Activated T-helper 2 cell treated with anti-CD3 and anti-CD28 coated beads, Interferon-gamma antibody, Interleukin-2, Interleukin-4, amounts not matched to agents 10 μg/mL and 5 μg/mL and 100 μg/mL, durations not matched to agents 14 hours and 24 hours and 36 hours (primary cell): Measurements from ENCODE around the gene STXBP3. TPM values are rescaled to one million over a fixed set of nuclear protein-coding genes. Genes with fewer than 3 reads are reported as not detected.
A peak's percentile ranks its signal among the peaks of the same experiment; 100 is the strongest.

Experiments used
- DNase-seq: peaks from one replicate; pipeline ENCODE4 v3.0.0; 2021; ENCODE audit warnings: low spot score
- H3K27ac Mint-ChIP-seq: one replicate; pipeline ENCODE4 v1.8.0; 2021; ENCODE audit warnings: mixed read lengths
- H3K27me3 Mint-ChIP-seq: one replicate; pipeline ENCODE4 v1.8.0; 2021; ENCODE audit warnings: low read depth, mixed read lengths
- H3K36me3 Mint-ChIP-seq: one replicate; pipeline ENCODE4 v1.8.0; 2021; ENCODE audit warnings: low read depth, mixed read lengths
- H3K4me1 Mint-ChIP-seq: one replicate; pipeline ENCODE4 v1.8.0; 2021; ENCODE audit warnings: low read depth, mixed read lengths
- H3K4me3 Mint-ChIP-seq: one replicate; pipeline ENCODE4 v1.8.0; 2021; ENCODE audit warnings: low read depth, mild to moderate bottlenecking, moderate library complexity, mixed read lengths
- H3K9me3 Mint-ChIP-seq: one replicate; pipeline ENCODE4 v1.8.0; 2021; ENCODE audit warnings: mixed read lengths
- intact Hi-C: fragments of 100-400 bp; cut with micrococcal nuclease; formaldehyde crosslinking; loops from one replicate; pipeline ENCODE4 v1.15.1; 2023
- total RNA-seq: library from RNA; stranded (reverse); gene quantifications from 2 replicates; pipeline ENCODE4 v1.2.3, GENCODE V29; 2022

Gene STXBP3
- total RNA-seq, 1 donor from 2014 or later: 51.7 TPM

DNA sequence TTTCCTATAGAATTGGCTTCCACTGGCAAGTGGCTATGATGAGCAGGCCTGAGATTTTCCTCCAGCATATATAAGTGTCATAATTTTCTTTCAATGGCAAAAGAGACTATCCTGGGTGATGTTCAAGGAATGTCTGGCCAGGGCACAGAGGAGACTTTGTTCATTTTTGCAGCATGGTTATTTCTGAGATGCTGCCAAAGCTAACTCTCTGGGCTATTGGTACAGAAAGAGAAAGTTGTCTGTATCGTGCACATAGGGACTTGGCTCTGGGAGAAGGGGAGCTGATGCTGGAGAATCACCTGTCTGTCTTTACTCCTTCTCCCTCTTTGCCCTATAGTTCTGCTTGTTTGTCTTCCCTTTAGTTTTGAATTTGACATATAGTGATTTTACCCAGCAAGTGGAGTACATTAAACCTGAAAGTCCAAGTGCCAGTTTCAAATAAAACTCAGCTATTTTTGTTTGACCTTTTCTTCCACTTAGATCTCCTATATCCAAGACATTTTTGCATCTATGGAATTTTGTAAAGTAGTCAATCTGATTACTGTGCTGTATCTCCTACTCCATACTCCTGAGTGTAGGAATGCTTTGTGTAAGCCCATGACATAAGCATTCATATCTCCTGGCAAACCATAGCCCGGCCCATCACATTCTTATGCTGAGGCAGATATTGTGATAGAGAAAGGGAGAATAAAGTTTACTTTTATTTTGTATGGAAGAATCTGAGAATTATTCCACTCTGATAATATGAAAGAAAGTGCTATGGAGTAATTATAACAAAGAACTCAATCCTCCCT, 29.8 kb upstream of the STXBP3 start:
- intact Hi-C loops: no loop called here
- Mint-ChIP-seq H3K27me3 (peaks cover 21% of the 10 kb centered on the region), H3K4me3 (no peak overlapping the region), H3K36me3 (no peaks in the 10 kb centered on the region), H3K9me3 (no peaks in the 10 kb centered on the region), H3K4me1 (no peaks in the 10 kb centered on the region), H3K27ac (no peak overlapping the region)
- DNase-seq: no peak

DNA sequence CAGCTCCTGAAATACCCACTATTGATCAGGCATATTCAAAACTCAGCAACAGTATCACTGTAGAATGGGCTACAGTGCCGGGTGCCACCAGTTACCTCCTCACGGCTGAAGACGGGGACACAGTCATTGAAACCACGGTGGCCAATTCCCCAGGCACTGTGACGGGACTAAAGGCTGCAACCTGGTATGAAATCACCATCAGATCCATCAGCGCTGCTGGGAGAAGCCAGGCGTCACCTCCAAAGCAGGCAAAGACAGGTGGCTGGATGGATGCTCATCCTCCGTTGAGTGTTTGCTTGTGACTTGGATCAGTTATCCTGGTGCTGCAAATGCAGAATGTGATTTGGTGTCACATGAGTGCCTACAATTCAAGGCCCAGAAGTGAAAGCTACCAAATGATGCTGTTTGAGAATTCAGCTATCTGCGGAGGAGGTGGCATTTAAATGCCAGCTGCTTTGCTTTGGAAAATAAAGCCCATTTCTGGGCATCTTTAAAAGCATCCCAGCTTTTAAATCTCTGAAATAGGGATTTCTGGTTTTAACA, 28.6 kb upstream of the STXBP3 start:
- Mint-ChIP-seq H3K4me1 (peaks cover 4% of the 10 kb centered on the region), H3K4me3 (no peak overlapping the region), H3K27ac (no peak overlapping the region), H3K9me3 (no peaks in the 10 kb centered on the region), H3K36me3 (no peaks in the 10 kb centered on the region), H3K27me3 (peaks cover 14% of the 10 kb centered on the region)
- intact Hi-C loops: no loop called here
- DNase-seq: no peak

DNA sequence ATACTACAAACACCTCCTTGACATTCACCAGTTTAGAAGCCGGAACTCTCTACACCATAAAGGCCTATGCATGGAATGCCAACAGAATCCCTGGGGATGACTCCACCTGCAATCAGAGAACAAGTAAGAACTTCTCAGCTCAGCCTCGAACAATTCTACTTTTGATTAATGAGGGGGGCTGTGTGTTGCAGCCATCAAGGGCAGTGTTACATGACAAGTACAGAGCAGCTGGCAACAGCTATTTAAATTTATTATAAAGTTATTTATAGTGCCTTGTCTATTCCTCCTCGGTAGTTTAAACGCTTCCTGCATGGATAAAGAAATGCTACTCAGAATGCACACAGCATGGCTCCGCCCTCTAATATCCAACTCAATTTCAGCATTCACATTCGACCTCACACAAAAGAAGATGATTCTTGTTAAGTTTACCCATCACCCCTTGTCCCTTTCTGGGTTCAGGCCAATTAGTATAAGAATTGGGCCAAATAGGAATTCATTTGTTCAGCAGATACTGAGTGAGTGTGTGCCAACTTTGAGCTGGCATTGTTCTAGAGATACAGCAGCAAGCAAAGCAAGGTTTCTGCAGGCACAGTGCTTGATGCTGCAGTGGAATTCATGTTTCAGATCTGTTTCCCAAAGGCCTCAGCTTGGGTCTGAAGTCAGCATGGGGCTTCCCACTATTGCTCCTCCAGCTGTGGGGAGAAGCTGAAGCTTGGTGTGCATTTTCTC, 27.4 kb upstream of the STXBP3 start:
- no peak for DNase-seq
- H3K36me3 Mint-ChIP-seq: no peaks in the 10 kb centered on the region
- H3K9me3 Mint-ChIP-seq: no peaks in the 10 kb centered on the region
- intact Hi-C loops: no loop called here
- peaks cover 4% of the 10 kb centered on the region for H3K4me1 Mint-ChIP-seq
- no peak overlapping the region for H3K27ac Mint-ChIP-seq
- H3K27me3 Mint-ChIP-seq: peaks cover 12% of the 10 kb centered on the region
- no peak overlapping the region for H3K4me3 Mint-ChIP-seq

DNA sequence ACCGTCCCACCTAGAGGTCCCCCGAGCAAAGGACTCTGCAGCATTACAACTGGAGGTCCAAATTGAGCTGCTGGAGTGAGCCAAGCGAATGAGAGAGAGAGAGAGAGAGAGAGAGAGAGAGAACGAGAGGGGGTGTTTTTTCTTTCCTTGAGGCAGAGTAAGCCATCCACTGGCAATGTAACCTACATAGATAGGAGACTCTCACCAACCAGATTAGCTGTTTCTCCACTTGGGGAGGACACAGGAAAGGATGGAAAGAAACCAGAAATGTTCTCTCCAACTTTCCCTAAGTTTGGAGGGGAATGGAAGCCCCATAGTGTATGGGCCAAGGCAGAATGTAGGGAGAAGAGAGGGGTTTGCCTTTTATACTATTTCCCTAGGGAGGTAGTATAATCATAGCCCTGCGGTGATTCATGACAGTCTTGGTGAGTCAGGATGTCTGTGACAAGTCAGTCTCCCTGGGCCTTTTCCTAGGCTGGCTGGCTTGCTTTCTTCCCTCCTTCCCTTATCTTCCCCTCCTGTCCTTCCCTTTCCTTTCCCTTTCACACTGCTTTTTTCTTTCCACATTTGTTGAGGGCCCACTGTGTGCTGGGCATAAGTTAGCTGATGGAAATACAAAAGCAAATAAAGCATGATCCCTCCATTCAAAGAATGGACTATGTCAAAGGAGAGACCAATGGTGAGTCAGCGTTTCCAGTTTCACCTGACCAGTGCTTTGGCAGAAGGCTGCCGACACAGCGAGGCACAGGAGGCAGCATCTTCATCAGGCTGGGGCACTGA, 26.6 kb upstream of the STXBP3 start:
- H3K27ac Mint-ChIP-seq: no peak overlapping the region
- intact Hi-C loops: no loop called here
- no peaks in the 10 kb centered on the region for H3K36me3 Mint-ChIP-seq
- peaks cover 4% of the 10 kb centered on the region for H3K4me1 Mint-ChIP-seq
- peaks cover 12% of the 10 kb centered on the region for H3K27me3 Mint-ChIP-seq
- H3K4me3 Mint-ChIP-seq: no peak overlapping the region
- no peaks in the 10 kb centered on the region for H3K9me3 Mint-ChIP-seq
- no peak for DNase-seq

DNA sequence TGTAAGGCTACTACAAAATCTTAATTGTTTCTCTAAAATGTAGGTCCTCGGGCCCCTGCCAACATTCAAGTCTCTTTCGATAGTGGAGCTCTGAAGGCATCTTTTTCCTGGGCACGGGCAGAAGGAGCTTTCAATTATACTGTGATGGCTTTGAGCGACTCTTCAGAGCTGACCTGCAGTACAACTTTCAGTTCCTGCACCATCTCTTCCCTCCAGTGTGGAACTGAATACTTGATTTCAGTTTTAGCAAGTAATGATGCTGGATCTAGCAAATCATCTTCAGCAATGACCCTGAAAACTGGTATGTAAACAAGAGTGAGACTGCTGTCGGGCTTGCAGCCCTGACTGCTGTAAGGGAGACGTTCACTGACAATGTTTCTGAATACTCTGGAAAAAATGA, 24.2 kb upstream of the STXBP3 start:
- Mint-ChIP-seq H3K36me3 (no peaks in the 10 kb centered on the region), H3K27me3 (peaks cover 10% of the 10 kb centered on the region), H3K9me3 (no peaks in the 10 kb centered on the region), H3K27ac (no peak overlapping the region), H3K4me3 (no peak overlapping the region), H3K4me1 (peaks cover 4% of the 10 kb centered on the region)
- no peak for DNase-seq
- intact Hi-C loops: no loop called here

DNA sequence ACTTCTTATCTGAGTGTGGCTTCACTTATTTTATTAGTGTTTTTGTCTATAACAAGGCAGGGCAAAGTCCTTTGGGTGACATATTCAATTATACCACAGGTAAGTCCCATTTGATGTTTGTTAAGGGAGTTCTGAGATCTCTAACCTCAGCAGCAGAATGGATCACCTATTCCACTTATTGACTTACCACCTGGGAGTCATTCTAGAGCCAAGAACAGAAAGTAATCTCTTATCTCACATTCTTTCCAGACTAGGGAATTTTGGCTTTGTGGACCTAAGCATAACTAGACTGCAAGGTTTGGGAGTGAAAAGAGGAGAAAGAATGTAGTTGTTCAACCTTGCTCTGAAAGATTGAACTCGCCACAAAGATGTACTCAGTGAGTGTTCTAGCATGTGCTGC, 20.6 kb upstream of the STXBP3 start:
- no peak overlapping the region for H3K4me3 Mint-ChIP-seq
- peaks cover 4% of the 10 kb centered on the region for H3K4me1 Mint-ChIP-seq
- H3K36me3 Mint-ChIP-seq: no peaks in the 10 kb centered on the region
- no peaks in the 10 kb centered on the region for H3K9me3 Mint-ChIP-seq
- peaks cover 17% of the 10 kb centered on the region for H3K27me3 Mint-ChIP-seq
- no peak for DNase-seq
- intact Hi-C loops: no loop called here
- no peak overlapping the region for H3K27ac Mint-ChIP-seq

DNA sequence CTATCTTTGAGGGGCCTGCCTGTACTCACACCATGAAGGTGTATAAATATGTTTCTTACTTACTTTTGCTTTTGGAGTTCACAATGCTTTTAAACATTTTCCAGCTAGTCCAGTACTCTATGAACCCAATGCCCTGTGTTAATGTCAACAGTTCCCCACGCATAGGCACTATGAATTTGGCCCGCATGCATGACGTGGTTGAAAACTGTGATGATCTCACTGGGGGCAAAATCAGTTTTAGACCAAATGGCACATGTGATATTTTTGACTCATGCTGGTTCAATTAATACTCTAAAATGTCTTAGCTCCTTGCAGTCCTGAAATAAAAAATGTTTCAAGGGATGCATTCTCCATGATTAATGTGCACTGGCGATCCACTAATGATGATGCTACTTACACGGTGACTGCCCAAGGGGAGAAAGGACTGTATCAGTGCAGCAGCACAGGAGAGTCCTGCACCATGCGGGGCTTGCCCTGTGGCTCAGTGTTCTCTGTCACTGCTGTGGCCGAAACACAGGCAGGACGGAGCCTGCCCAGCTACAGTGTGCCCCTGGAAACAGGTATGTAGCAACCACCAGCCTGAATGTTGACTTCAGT, 18.0 kb upstream of the STXBP3 start:
- Mint-ChIP-seq H3K9me3 (no peaks in the 10 kb centered on the region), H3K36me3 (no peaks in the 10 kb centered on the region), H3K4me3 (no peak overlapping the region), H3K4me1 (no peaks in the 10 kb centered on the region), H3K27ac (no peak overlapping the region), H3K27me3 (peaks cover 15% of the 10 kb centered on the region)
- intact Hi-C loops: no loop called here
- DNase-seq: no peak

DNA sequence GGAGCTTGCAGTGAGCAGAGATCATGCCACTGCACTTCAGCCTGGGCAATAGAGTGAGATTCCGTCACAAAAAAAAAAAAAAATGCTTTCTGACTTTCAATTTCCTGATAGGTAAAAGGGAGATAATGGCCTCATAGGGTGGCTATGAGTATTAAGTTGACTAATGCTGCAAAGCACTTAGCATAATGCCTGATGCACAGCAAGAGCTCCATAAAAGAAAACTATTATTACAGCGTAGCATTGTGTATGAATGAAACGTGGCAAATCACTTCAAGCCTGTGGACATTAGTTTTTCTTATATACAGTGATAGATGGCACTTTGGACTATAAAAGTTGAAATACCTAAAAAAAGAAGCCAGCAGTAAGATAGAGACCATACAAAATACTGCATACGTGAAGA, 17.0 kb upstream of the STXBP3 start:
- intact Hi-C loops: no loop called here
- no peaks in the 10 kb centered on the region for H3K9me3 Mint-ChIP-seq
- no peak for DNase-seq
- H3K36me3 Mint-ChIP-seq: no peaks in the 10 kb centered on the region
- no peak overlapping the region for H3K4me3 Mint-ChIP-seq
- peaks cover 17% of the 10 kb centered on the region for H3K27me3 Mint-ChIP-seq
- H3K27ac Mint-ChIP-seq: no peak overlapping the region
- H3K4me1 Mint-ChIP-seq: no peaks in the 10 kb centered on the region

DNA sequence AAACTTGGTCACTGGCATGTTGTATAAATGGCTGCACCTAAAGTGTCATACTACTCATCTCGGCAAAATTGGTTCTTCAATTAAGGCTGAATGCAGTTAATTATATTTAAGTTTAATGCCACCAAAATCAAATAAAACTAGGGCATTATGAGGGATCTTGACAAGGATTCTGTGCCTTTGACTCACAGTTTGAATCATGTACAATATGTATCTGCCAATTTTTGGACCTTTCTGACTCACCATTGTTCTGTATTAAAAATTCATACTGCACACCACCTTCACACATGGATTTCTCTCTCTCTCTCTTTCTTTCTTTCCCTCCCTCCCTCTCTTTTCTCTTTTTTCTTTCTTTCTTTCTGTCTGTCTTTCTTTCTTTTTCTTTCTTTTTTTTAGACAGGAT, 14.1 kb upstream of the STXBP3 start:
- intact Hi-C loops: no loop called here
- no peak overlapping the region for H3K27ac Mint-ChIP-seq

DNA sequence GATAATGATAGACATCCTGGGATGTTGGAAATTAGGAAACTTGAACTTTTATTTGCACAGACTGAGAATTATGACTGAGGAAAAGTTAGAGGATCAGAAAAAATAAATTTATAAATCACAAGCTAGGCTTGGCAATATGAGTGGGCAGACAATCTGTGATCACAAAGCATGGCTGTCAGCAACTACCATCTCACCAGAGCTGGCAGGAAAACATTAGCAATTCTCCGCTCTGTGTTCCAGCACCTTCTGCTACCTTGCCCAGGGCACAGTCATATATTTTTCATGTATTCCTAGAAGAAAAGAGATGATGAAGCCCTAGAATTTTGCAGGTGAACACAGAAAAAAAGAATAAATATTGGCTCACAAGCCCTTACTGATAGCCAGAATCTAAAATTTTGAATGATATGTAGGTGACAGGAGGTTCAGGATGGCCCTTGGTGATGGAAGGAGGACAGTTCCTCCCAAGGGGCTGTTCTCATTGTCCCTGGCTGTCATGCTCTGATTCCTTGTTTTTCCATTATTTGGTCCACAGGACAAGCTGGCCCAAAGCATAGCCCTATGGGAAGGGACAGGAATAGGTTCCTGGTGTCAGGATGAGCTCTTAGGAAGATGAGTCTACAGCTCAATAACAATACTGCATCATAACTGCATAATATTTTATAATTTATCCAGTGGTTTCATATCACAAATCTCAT, 12.2 kb upstream of the STXBP3 start:
- Mint-ChIP-seq H3K27me3 (peaks cover 21% of the 10 kb centered on the region), H3K9me3 (no peaks in the 10 kb centered on the region), H3K36me3 (no peaks in the 10 kb centered on the region), H3K27ac (no peak overlapping the region), H3K4me1 (no peaks in the 10 kb centered on the region), H3K4me3 (no peak overlapping the region)
- intact Hi-C loops: no loop called here
- DNase-seq: no peak

More for the DNA sequence above, 14.1 kb upstream of the STXBP3 start:
- Mint-ChIP-seq H3K4me3 (no peak overlapping the region), H3K4me1 (no peaks in the 10 kb centered on the region), H3K36me3 (no peaks in the 10 kb centered on the region), H3K27me3 (peaks cover 24% of the 10 kb centered on the region), H3K9me3 (no peaks in the 10 kb centered on the region)
- no peak for DNase-seq

DNA sequence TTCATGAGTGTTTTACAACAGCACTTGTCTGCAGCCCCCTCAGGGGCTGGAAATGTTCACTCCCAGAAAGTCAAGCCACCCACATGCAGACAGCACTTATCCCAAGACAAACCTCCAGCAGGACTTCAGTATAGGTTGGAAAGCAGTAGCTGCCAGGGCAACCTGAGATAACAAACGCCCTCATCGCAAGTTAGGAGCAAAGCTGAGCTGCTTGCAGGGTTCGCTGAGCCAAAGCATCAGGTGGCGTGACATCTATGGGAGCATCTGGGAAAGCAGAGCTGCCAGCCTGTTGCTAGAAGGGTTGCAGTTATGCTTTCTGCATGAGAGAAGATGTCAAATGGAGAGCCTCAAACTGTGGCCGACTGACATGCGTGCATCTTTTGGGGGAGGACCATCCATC, 4.2 kb upstream of the STXBP3 start:
- no peak overlapping the region for H3K27ac Mint-ChIP-seq
- H3K9me3 Mint-ChIP-seq: no peaks in the 10 kb centered on the region
- H3K4me1 Mint-ChIP-seq: peaks cover 3% of the 10 kb centered on the region
- intact Hi-C loops: no loop called here
- H3K27me3 Mint-ChIP-seq: no peaks in the 10 kb centered on the region
- H3K36me3 Mint-ChIP-seq: peaks cover 8% of the 10 kb centered on the region
- no peak overlapping the region for H3K4me3 Mint-ChIP-seq
- DNase-seq: no peak

DNA sequence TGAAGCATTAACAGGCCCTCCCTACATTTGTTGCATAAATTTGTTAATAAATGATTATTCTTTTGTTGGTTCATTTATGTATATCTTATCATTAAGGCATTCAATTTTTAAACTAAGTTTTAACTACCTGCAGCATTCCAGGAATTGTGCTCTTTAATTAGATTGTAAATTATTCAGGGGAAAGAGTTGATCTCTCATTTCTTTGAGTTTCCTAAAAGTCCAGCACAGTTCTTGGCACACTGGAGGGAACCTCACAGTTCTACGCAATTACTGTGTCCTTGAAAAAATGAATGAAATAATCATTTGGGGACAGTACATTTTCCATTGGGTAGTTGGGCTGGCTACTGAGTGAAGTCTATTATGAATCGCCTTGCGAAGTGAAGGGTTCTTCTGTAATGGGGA, 493 bp upstream of the STXBP3 start:
- Mint-ChIP-seq H3K27me3 (no peaks in the 10 kb centered on the region), H3K36me3 (peaks cover 29% of the 10 kb centered on the region), H3K9me3 (no peaks in the 10 kb centered on the region), H3K4me3 (peak overlapping the region; percentile 99), H3K27ac (peak overlapping the region; percentile 99), H3K4me1 (peaks cover 26% of the 10 kb centered on the region)
- no peak for DNase-seq
- intact Hi-C loops: loop anchor here (1.0 to 5.0 kb wide), 3 partner anchors 54 to 1901 kb away; partner anchors contain the start of genes HENMT1 and PRPF38B
